Endothelial cell of umbilical vein (primary cell): Measurements from ENCODE around the gene PCDH9. TPM values are rescaled to one million over a fixed set of nuclear protein-coding genes. Genes with fewer than 3 reads are reported as not detected.

ENCODE experiments used
- BruUV-seq: library from RNA; stranded (reverse); fragments of 400-500 nt; replicated peaks from 2 replicates; lab custom pipeline; 2021; lab: Mats Ljungman, UMichigan
- CTCF ChIA-PET: fragments of 300-600, 350-600 bp; sonication (Branson Sonifier 250); formaldehyde crosslinking; loops from one replicate; lab custom pipeline; 2021; ENCODE audit warnings: antibody characterized with exemption, inconsistent platforms; lab: Charles Lee
- POLR2A ChIA-PET: fragments of 300-600, 350-600 bp; sonication (Branson Sonifier 250); formaldehyde crosslinking; loops from one replicate; lab custom pipeline; 2021; ENCODE audit warnings: antibody characterized with exemption, inconsistent platforms; lab: Charles Lee
- DNase-seq: peaks from one replicate; pipeline ENCODE4 v3.0.0-alpha.2; 2011; ENCODE audit warnings: low read depth, low spot score
- FAIRE-seq: peaks from 2 replicates; lab custom pipeline; 2011; peaks lifted over from hg19 to GRCh38; lab: Jason Lieb, UNC
- H2AFZ ChIP-seq: 2 replicates; pipeline ENCODE4 v1.6.0; 2012; ENCODE audit warnings: low read depth, low read length, control low read depth, inconsistent platforms
- H3K27ac ChIP-seq: 2 replicates; pipeline ENCODE4 v1.5.1; 2011; ENCODE audit warnings: low read depth, mild to moderate bottlenecking, control low read depth, low read length, moderate library complexity; ENCODE audit not compliant: insufficient read depth
- H3K27me3 ChIP-seq, 2 experiments: 2 replicates each; pipeline versions ENCODE4 v1.6.0 to v1.6.1; 2011; ENCODE audit warnings: low read length in 2 of 2, mixed read lengths in 1 of 2; ENCODE audit not compliant: control insufficient read depth in 2 of 2, insufficient read depth in 2 of 2
- H3K36me3 ChIP-seq, 2 experiments: 2 replicates in 1 of 2; 3 replicates in 1 of 2; pipeline ENCODE4 v1.5.1; 2011; ENCODE audit warnings: low read length in 2 of 2, mild to moderate bottlenecking in 1 of 2, moderate library complexity in 1 of 2; ENCODE audit not compliant: control insufficient read depth in 2 of 2, insufficient read depth in 2 of 2; ENCODE audit errors: extremely low read depth in 1 of 2
- H3K4me1 ChIP-seq: 3 replicates; pipeline ENCODE4 v1.5.1; 2011; ENCODE audit warnings: mild to moderate bottlenecking, low read length; ENCODE audit not compliant: control insufficient read depth, insufficient read depth; ENCODE audit errors: extremely low read depth
- H3K4me2 ChIP-seq: 2 replicates; pipeline ENCODE4 v1.6.1; 2011; ENCODE audit warnings: low read length, control low read depth, mixed read lengths; ENCODE audit not compliant: insufficient read depth
- H3K4me3 ChIP-seq, 3 experiments: fragments of 200-600 bp in 1 of 3; sonication (generic), shearing (Covaris generic) in 1 of 3; replicated peaks in 1 of 3; 2 replicates each; pipeline ENCODE4 v1.5.1; 2011 to 2016; ENCODE audit warnings: control low read depth in 3 of 3, low read length in 3 of 3, mild to moderate bottlenecking in 2 of 3, inconsistent platforms in 1 of 3, low read depth in 1 of 3, moderate library complexity in 1 of 3; ENCODE audit not compliant: insufficient read depth in 1 of 3
- H3K79me2 ChIP-seq: 2 replicates; pipeline ENCODE4 v1.6.0; 2012; ENCODE audit warnings: low read length, inconsistent platforms; ENCODE audit not compliant: control insufficient read depth, insufficient read depth
- H3K9ac ChIP-seq: replicated peaks from 2 replicates; pipeline ENCODE3; 2011; ENCODE audit warnings: low read length, control low read depth; ENCODE audit not compliant: insufficient read depth; ENCODE audit errors: extremely low read depth
- H3K9me1 ChIP-seq: replicated peaks from 3 replicates; pipeline ENCODE4 v1.6.0; 2011; ENCODE audit warnings: mild to moderate bottlenecking, low read length; ENCODE audit not compliant: control insufficient read depth, insufficient read depth; ENCODE audit errors: extremely low read depth
- H3K9me3 ChIP-seq: replicated peaks from 2 replicates; pipeline ENCODE4 v1.5.1; 2012; ENCODE audit warnings: low read length, inconsistent platforms; ENCODE audit not compliant: control insufficient read depth, insufficient read depth
- H4K20me1 ChIP-seq: replicated peaks from 2 replicates; pipeline ENCODE3; 2011; ENCODE audit warnings: mild to moderate bottlenecking, low read length; ENCODE audit not compliant: control insufficient read depth, insufficient read depth; ENCODE audit errors: extremely low read depth
- CTCF ChIP-seq, 2 donors: IDR thresholded peaks; 1 replicate in 1 of 2; 2 replicates in 1 of 2; pipeline ENCODE4 v1.5.1; 2011; ENCODE audit warnings: low read length in 2 of 2, mild to moderate bottlenecking in 2 of 2, moderate library complexity in 2 of 2, control low read depth in 1 of 2, inconsistent platforms in 1 of 2, low read depth in 1 of 2; ENCODE audit not compliant: insufficient read depth in 1 of 2; ENCODE audit errors: extremely low read depth in 1 of 2
- EZH2 ChIP-seq: IDR thresholded peaks from 2 replicates; pipeline ENCODE4 v1.6.1; 2012; ENCODE audit warnings: borderline replicate concordance, low read depth, mild to moderate bottlenecking, moderate library complexity, low read length, inconsistent platforms; ENCODE audit not compliant: severe bottlenecking
- FOS ChIP-seq: IDR thresholded peaks from 2 replicates; pipeline ENCODE4 v1.6.1; 2011; ENCODE audit warnings: mild to moderate bottlenecking, low read length, moderate library complexity, borderline replicate concordance; ENCODE audit not compliant: insufficient read depth
- GATA2 ChIP-seq: IDR thresholded peaks from 2 replicates; pipeline ENCODE4 v1.7.0; 2011; ENCODE audit warnings: low read depth, mild to moderate bottlenecking, moderate library complexity, mixed read lengths, low read length; ENCODE audit not compliant: insufficient read length, insufficient read depth
- JUN ChIP-seq: IDR thresholded peaks from 2 replicates; pipeline ENCODE4 v1.6.1; 2011; ENCODE audit warnings: borderline replicate concordance, low read depth; ENCODE audit not compliant: insufficient read length, insufficient read depth
- MAX ChIP-seq: IDR thresholded peaks from 2 replicates; pipeline ENCODE4 v1.6.1; 2011; ENCODE audit not compliant: insufficient read depth, insufficient read length
- MYC ChIP-seq: IDR thresholded peaks from one replicate; pipeline ENCODE4 v1.6.1; 2011; ENCODE audit warnings: mild to moderate bottlenecking, low read depth, low read length
- POLR2A ChIP-seq: IDR thresholded peaks from 2 replicates; pipeline ENCODE4 v1.6.1; 2012; ENCODE audit warnings: low read depth, mild to moderate bottlenecking, control low read depth, low read length
- POLR2AphosphoS5 ChIP-seq: IDR thresholded peaks from 2 replicates; pipeline ENCODE4 v1.6.1; 2012; ENCODE audit warnings: low read depth, mild to moderate bottlenecking, control low read depth, low read length, moderate library complexity; ENCODE audit not compliant: insufficient read depth
- dilution Hi-C: fragments of 300-500 bp; cut with MboI; formaldehyde crosslinking; loops from one replicate; pipeline ENCODE4 v1.15.0; 2019; ENCODE audit warnings: low sequenced_read_pairs; ENCODE audit not compliant: extremely low pct_ligation_motif_present
- intact Hi-C: fragments of 100-400 bp; cut with micrococcal nuclease; formaldehyde crosslinking; loops from one replicate; pipeline ENCODE4 v1.10.0; 2022
- polyA plus RNA-seq, 4 experiments: library from polyadenylated mRNA; depleted of rRNA in 3 of 4; stranded (reverse) in 3 of 4; unstranded in 1 of 4; fragments of >200 nt; gene quantifications; 2 replicates each; pipeline versions ENCODE4 v1.2.1 to v1.2.3, GENCODE V29; 2011 to 2012; ENCODE audit warnings: missing spikeins in 1 of 4
- total RNA-seq: library from RNA; stranded (reverse); gene quantifications from 2 replicates; pipeline ENCODE4 v1.2.3, GENCODE V29; 2021

The PCDH9 gene
- total and polyA plus RNA-seq, 2 donors (not counting 3 experiments of a cell fraction or from before 2014, with no cell fraction given): 1.1 to 5.2 TPM

- dilution Hi-C loops: no loop called here
- POLR2A ChIA-PET: no interaction called here
- FAIRE-seq: no peak
Observed at GRCh38 chr13:66855131-66855530, 375.0 kb downstream of the PCDH9 start.

More at GRCh38 chr13:66855131-66855530, 375.0 kb downstream of the PCDH9 start:
- Histone ChIP-seq H3K4me1 (peaks cover 13% of the 10 kb centered on the region), H2AFZ (no peak overlapping the region), H3K4me3 (no peak overlapping the region), H3K9ac (no peak overlapping the region), H3K4me2 (no peak overlapping the region), H3K79me2 (no peaks in the 10 kb centered on the region), H4K20me1 (no peaks in the 10 kb centered on the region), H3K27me3 (no peaks in the 10 kb centered on the region), H3K9me3 (no peaks in the 10 kb centered on the region), H3K9me1 (no peaks in the 10 kb centered on the region), H3K36me3 (no peaks in the 10 kb centered on the region), H3K27ac (no peak overlapping the region)
- no TSS peak for BruUV-seq
- CTCF ChIA-PET: interaction anchor here (2.1 kb wide), 1 partner anchor 24 kb away, joined by 6 read pairs; no protein-coding TSS in a partner anchor
- TF ChIP-seq JUN: no peak
- TF ChIP-seq MAX: no peak
- no peak for TF ChIP-seq POLR2AphosphoS5
- TF ChIP-seq POLR2A: no peak
- TF ChIP-seq MYC: no peak
- no peak for TF ChIP-seq EZH2
- TF ChIP-seq CTCF (IDR thresholded peaks at IDR 0.05; ENCODE audit: extremely low read depth in 1 of 2, insufficient read depth in 1 of 2, low read depth in 1 of 2, low read length in 2 of 2): no peak
- TF ChIP-seq GATA2: no peak
- no peak for TF ChIP-seq FOS
- peak; percentile 44 for DNase-seq
- intact Hi-C loops: loop anchor here (5.0 to 10.0 kb wide), 2 partner anchors 137 to 370 kb away; no protein-coding TSS in a partner anchor
